NCI-H526 (cell line): ENCODE data around the gene RPH3AL.

Experiments
- DNase-seq, 2 experiments: peaks; one replicate each; lab custom pipeline; 2025; lab: John Stamatoyannopoulos, UW

The RPH3AL gene

GRCh38 chr17:336110-337021 lies 16.2 kb downstream of the RPH3AL start:
- no peak for DNase-seq

GRCh38 chr17:335691-336090 lies 16.9 kb downstream of the RPH3AL start:
- DNase-seq, result no peak

GRCh38 chr17:334974-335481 lies 17.6 kb downstream of the RPH3AL start:
- DNase-seq, result no peak

- no peak for DNase-seq
Measured at GRCh38 chr17:333626-334396, 18.8 kb downstream of the RPH3AL start.

- DNase-seq, result no peak
Measured at GRCh38 chr17:332558-333322, 19.9 kb downstream of the RPH3AL start.

GRCh38 chr17:332023-332422 lies 20.6 kb downstream of the RPH3AL start:
- no peak for DNase-seq

GRCh38 chr17:330993-331701 lies 21.5 kb downstream of the RPH3AL start:
- no peak for DNase-seq

GRCh38 chr17:329784-330420 lies 22.7 kb downstream of the RPH3AL start:
- DNase-seq, result no peak

- DNase-seq, result no peak
Measured at GRCh38 chr17:327971-328370, 24.6 kb downstream of the RPH3AL start.

GRCh38 chr17:327296-327695 lies 25.3 kb downstream of the RPH3AL start:
- DNase-seq, result no peak

- no peak for DNase-seq
Measured at GRCh38 chr17:326010-326621, 26.5 kb downstream of the RPH3AL start.

GRCh38 chr17:325270-326009 lies 27.2 kb downstream of the RPH3AL start:
- DNase-seq, result no peak

- no peak for DNase-seq
Measured at GRCh38 chr17:323721-324571, 28.7 kb downstream of the RPH3AL start.

- DNase-seq, result no peak
Measured at GRCh38 chr17:323181-323580, 29.4 kb downstream of the RPH3AL start.

- DNase-seq, result peak in 1 of 2 experiments; percentile 11
Measured at GRCh38 chr17:322006-322780, 30.4 kb downstream of the RPH3AL start.

- no peak for DNase-seq
Measured at GRCh38 chr17:321386-321941, 31.1 kb downstream of the RPH3AL start.

- DNase-seq, result peak in 1 of 2 experiments; percentile 27
Measured at GRCh38 chr17:320809-321385, 31.7 kb downstream of the RPH3AL start.
